K562 (cell line): ENCODE data around the gene TAF3. TPM values are rescaled to one million over a fixed set of nuclear protein-coding genes. Genes with fewer than 3 reads are reported as not detected.

Experiments
- ATAC-seq: fragments of 200-7000 bp; cut with Tn5 transposase; 3 replicates; pipeline ENCODE4 v1.9.1; 2020; ENCODE audit warnings: moderate library complexity
- BruUV-seq: library from RNA; stranded (reverse); fragments of 400-500 nt; replicated peaks from 2 replicates; lab custom pipeline; 2021; lab: Mats Ljungman, UMichigan
- CTCF ChIA-PET: fragments of 300-600 bp; formaldehyde crosslinking; extraction: SDS; loops from one replicate; lab custom pipeline; 2021; ENCODE audit warnings: low intra/inter-chr PET ratio; lab: Yijun Ruan, JAX
- POLR2A ChIA-PET: fragments of 300-600, 350-650 bp; sonication (Branson Sonifier 250); formaldehyde crosslinking; extraction: SDS; loops from one replicate; lab custom pipeline; 2021; ENCODE audit warnings: antibody characterized with exemption, inconsistent platforms; lab: Yijun Ruan, JAX
- DNase-seq, 4 experiments: peaks; one replicate each; pipeline versions ENCODE4 v3.0.0 to v3.0.0-alpha.2; 2011 to 2018; ENCODE audit warnings: low spot score in 3 of 4, mixed read lengths in 3 of 4; ENCODE audit errors: extremely low read depth in 1 of 4
- FAIRE-seq: peaks from 2 replicates; lab custom pipeline; 2011; peaks lifted over from hg19 to GRCh38; lab: Jason Lieb, UNC
- H2AFZ ChIP-seq: 2 replicates; pipeline ENCODE4 v1.6.0; 2011; ENCODE audit warnings: low read depth, low read length, control low read depth, inconsistent platforms
- H3K27ac ChIP-seq: fragments of 200-600 bp; 3 replicates; pipeline ENCODE4 v1.8.0; 2011; ENCODE audit warnings: low read depth, mild to moderate bottlenecking, control low read depth, inconsistent platforms, low read length, moderate library complexity, mixed read lengths; ENCODE audit errors: extremely low read depth
- H3K27me3 ChIP-seq, 2 experiments: fragments of 300-600 bp in 1 of 2; 2 replicates in 1 of 2; 3 replicates in 1 of 2; pipeline versions ENCODE4 v1.6.0 to v1.8.0; 2011; ENCODE audit warnings: inconsistent platforms in 2 of 2, low read length in 2 of 2, mild to moderate bottlenecking in 1 of 2, mixed read lengths in 1 of 2, moderate library complexity in 1 of 2; ENCODE audit not compliant: control insufficient read depth in 2 of 2, insufficient read depth in 2 of 2
- H3K36me3 ChIP-seq: fragments of 300-600 bp; 3 replicates; pipeline ENCODE4 v1.8.0; 2011; ENCODE audit warnings: mild to moderate bottlenecking, low read length, inconsistent platforms; ENCODE audit not compliant: control insufficient read depth, insufficient read depth
- H3K4me1 ChIP-seq, 2 experiments: fragments of 200-600 bp in 1 of 2; replicated peaks in 1 of 2; 2 replicates in 1 of 2; 3 replicates in 1 of 2; pipeline versions ENCODE4 v1.5.1 to v1.8.0; 2011; ENCODE audit warnings: inconsistent platforms in 2 of 2, low read length in 2 of 2, mild to moderate bottlenecking in 1 of 2, mixed read lengths in 1 of 2, moderate library complexity in 1 of 2; ENCODE audit not compliant: control insufficient read depth in 2 of 2, insufficient read depth in 2 of 2
- H3K4me2 ChIP-seq: 2 replicates; pipeline ENCODE4 v1.6.1; 2011; ENCODE audit warnings: low read length, control low read depth, inconsistent platforms, mixed read lengths; ENCODE audit not compliant: insufficient read depth
- H3K4me3 ChIP-seq: fragments of 200-600 bp; sonication (generic), shearing (Covaris generic); 2 replicates; pipeline ENCODE4 v1.5.1; 2016; ENCODE audit warnings: control low read depth, inconsistent platforms
- H3K79me2 ChIP-seq: fragments of 200-600 bp; 3 replicates; pipeline ENCODE4 v1.8.0; 2011; ENCODE audit warnings: low read length, inconsistent platforms; ENCODE audit not compliant: control insufficient read depth, insufficient read depth
- H3K9ac ChIP-seq, 2 experiments: 2 replicates each; pipeline versions ENCODE4 v1.6.0 to v1.6.1; 2011; ENCODE audit warnings: low read depth in 2 of 2, low read length in 2 of 2, control low read depth in 1 of 2, inconsistent platforms in 1 of 2, mild to moderate bottlenecking in 1 of 2, mixed read lengths in 1 of 2; ENCODE audit not compliant: insufficient read depth in 1 of 2
- H3K9me1 ChIP-seq: one replicate; pipeline ENCODE4 v1.6.0; 2011; ENCODE audit warnings: inconsistent platforms, mild to moderate bottlenecking, low read length, moderate library complexity; ENCODE audit not compliant: control insufficient read depth, insufficient read depth
- H3K9me3 ChIP-seq: replicated peaks from 2 replicates; pipeline ENCODE4 v1.5.1; 2011; ENCODE audit warnings: low read depth, low read length, inconsistent platforms; ENCODE audit not compliant: control insufficient read depth, insufficient read depth
- H4K20me1 ChIP-seq: replicated peaks from 2 replicates; pipeline ENCODE4 v1.6.1; 2011; ENCODE audit warnings: low read length, inconsistent platforms, mixed read lengths; ENCODE audit not compliant: control insufficient read depth, insufficient read depth
- C11orf30 ChIP-seq: fragments of 450-650 bp; IDR thresholded peaks from 2 replicates; pipeline ENCODE4 v1.6.1; 2016; ENCODE audit warnings: low read depth, mild to moderate bottlenecking
- DIDO1 ChIP-seq: fragments of 450-650 bp; IDR thresholded peaks from 2 replicates; pipeline ENCODE4 v1.6.1; 2016; ENCODE audit warnings: low read depth, missing biosample characterization, missing genetic modification characterization
- GABPB2 ChIP-seq: fragments of 250-450 bp; sonication (Bioruptor Pico); conservative IDR thresholded peaks from 2 replicates; pipeline ENCODE4 v1.5.1; 2021; ENCODE audit warnings: mild to moderate bottlenecking
- MCM5 ChIP-seq: fragments of 450-650 bp; IDR thresholded peaks from 2 replicates; pipeline ENCODE4 v1.6.1; 2016; ENCODE audit warnings: low read depth
- MCM7 ChIP-seq, 2 experiments: fragments of 450-650 bp; IDR thresholded peaks; 2 replicates each; pipeline ENCODE4 v1.6.1; 2016 to 2018
- MTA3 ChIP-seq: fragments of 450-650 bp; formaldehyde crosslinking; IDR thresholded peaks from 2 replicates; pipeline ENCODE4 v1.6.1; 2017; ENCODE audit warnings: mild to moderate bottlenecking, borderline replicate concordance
- RAD21 ChIP-seq, 2 experiments: fragments of 250-450 bp in 1 of 2; fragments of 450-650 bp in 1 of 2; sonication (Bioruptor Pico) in 1 of 2; formaldehyde crosslinking in 1 of 2; IDR thresholded peaks in 1 of 2; conservative IDR thresholded peaks in 1 of 2; 2 replicates each; pipeline versions ENCODE4 v1.4.0 to v1.8.0; 2020 to 2022; ENCODE audit warnings: mild to moderate bottlenecking in 2 of 2, moderate library complexity in 1 of 2
- RBM39 ChIP-seq: fragments of 200-400 bp; formaldehyde crosslinking; optimal IDR thresholded peaks from 2 replicates; pipeline ENCODE3; 2018; ENCODE audit warnings: low read depth, low read length
- SIX5 ChIP-seq, 2 experiments: IDR thresholded peaks; 2 replicates each; pipeline ENCODE4 v1.6.1; 2011; ENCODE audit warnings: low read length in 2 of 2, borderline replicate concordance in 1 of 2, low read depth in 1 of 2, mild to moderate bottlenecking in 1 of 2, moderate library complexity in 1 of 2; ENCODE audit not compliant: insufficient read depth in 1 of 2
- TOE1 ChIP-seq, 2 experiments: fragments of 450-650 bp in 1 of 2; sonication (generic) in 1 of 2; formaldehyde crosslinking in 1 of 2; IDR thresholded peaks; 2 replicates each; pipeline versions ENCODE4 v1.7.1 to v1.8.0; 2016 to 2022; ENCODE audit warnings: borderline replicate concordance in 2 of 2, mild to moderate bottlenecking in 2 of 2, antibody characterized with exemption in 1 of 2, inconsistent platforms in 1 of 2, low read depth in 1 of 2, missing genetic modification reagents in 1 of 2, moderate library complexity in 1 of 2
- ZNF586 ChIP-seq: fragments of 450-650 bp; formaldehyde crosslinking; conservative IDR thresholded peaks from 2 replicates; pipeline ENCODE4 v1.4.0; 2020; ENCODE audit warnings: mild to moderate bottlenecking, moderate library complexity
- ZNF707 ChIP-seq: fragments of 250-450 bp; sonication (Bioruptor Pico); conservative IDR thresholded peaks from 2 replicates; pipeline ENCODE4 v1.8.0; 2022; ENCODE audit warnings: inconsistent platforms, mild to moderate bottlenecking, moderate library complexity
- ZNF717 ChIP-seq: fragments of 250-450 bp; sonication (Bioruptor Pico); IDR thresholded peaks from 2 replicates; pipeline ENCODE4 v1.5.0; 2021
- WGBS: fragments of 100-300 bp; shearing (Covaris generic); methylation state at CpG from one replicate; pipeline ENCODE4 v1.1.6; 2016; ENCODE audit warnings: low coverage, mixed read lengths; ENCODE audit not compliant: insufficient coverage; ENCODE audit errors: missing lambda C conversion rate; 5-methylcytosine and 5-hydroxymethylcytosine counted together
- in situ Hi-C: fragments of 300-500 bp; cut with MboI; formaldehyde crosslinking; loops from 4 replicates; pipeline ENCODE4 v1.15.0; 2018; ENCODE audit warnings: inconsistent platforms, mixed read lengths
- intact Hi-C: fragments of 100-400 bp; cut with micrococcal nuclease; formaldehyde crosslinking; loops from 2 replicates; pipeline ENCODE4 v1.14.2; 2022
- polyA plus RNA-seq, 8 experiments: library from polyadenylated mRNA; depleted of rRNA in 4 of 8; stranded (reverse) in 5 of 8; unstranded in 3 of 8; fragments of >200 nt; fragmentation: Nextera tagmentation in 2 of 8; fragmentation: Illumina TruSeq in 1 of 8; extraction: Ambion mirVana in 2 of 8; extraction: Trizol in 1 of 8; gene quantifications; 2 replicates each; pipeline versions ENCODE4 v1.2.1 to v1.2.3, GENCODE V29; 2011 to 2014; ENCODE audit warnings: inconsistent platforms in 1 of 8, missing spikeins in 1 of 8
- total RNA-seq, 7 experiments: library from RNA; depleted of rRNA in 6 of 7; stranded (reverse); fragments of >200 nt in 6 of 7; fragmentation: Illumina TruSeq in 2 of 7; extraction: Trizol in 2 of 7; gene quantifications; 2 replicates each; pipeline versions ENCODE4 v1.2.1 to v1.2.3, GENCODE V29; 2011 to 2021; ENCODE audit warnings: low replicate concordance in 1 of 7
- TF ChIP-seq, protein P1 (sequence below): fragments of 450-650 bp; formaldehyde crosslinking; IDR thresholded peaks from 2 replicates; pipeline ENCODE4 v1.4.0; 2020; ENCODE audit warnings: mild to moderate bottlenecking, moderate library complexity
- TF ChIP-seq, protein P2 (sequence below): IDR thresholded peaks from 2 replicates; pipeline ENCODE4 v1.6.1; 2011; ENCODE audit not compliant: insufficient read length; ENCODE audit errors: extremely low read depth

The TAF3 gene
- total and polyA plus RNA-seq, 9 of the 15 experiments (the other 6 are each of a cell fraction or from before 2014, with no cell fraction given), result 1.5 to 9.9 (median 4.1) TPM

GRCh38 chr10:8063935-8064334 lies 245.6 kb downstream of the TAF3 start (continued):
- TF ChIP-seq, protein P1, sequence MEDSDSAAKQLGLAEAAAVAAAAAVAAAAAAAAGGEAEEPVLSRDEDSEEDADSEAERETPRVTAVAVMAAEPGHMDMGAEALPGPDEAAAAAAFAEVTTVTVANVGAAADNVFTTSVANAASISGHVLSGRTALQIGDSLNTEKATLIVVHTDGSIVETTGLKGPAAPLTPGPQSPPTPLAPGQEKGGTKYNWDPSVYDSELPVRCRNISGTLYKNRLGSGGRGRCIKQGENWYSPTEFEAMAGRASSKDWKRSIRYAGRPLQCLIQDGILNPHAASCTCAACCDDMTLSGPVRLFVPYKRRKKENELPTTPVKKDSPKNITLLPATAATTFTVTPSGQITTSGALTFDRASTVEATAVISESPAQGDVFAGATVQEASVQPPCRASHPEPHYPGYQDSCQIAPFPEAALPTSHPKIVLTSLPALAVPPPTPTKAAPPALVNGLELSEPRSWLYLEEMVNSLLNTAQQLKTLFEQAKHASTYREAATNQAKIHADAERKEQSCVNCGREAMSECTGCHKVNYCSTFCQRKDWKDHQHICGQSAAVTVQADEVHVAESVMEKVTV (CRISPR knock-in tag), result no peak
- TF ChIP-seq C11orf30, result no peak
- TF ChIP-seq MCM5, result no peak
- no peak for TF ChIP-seq RAD21 (CRISPR knock-in tag; conservative IDR thresholded peaks at IDR 0.05 in 1 of 2, IDR thresholded peaks at IDR 0.05 in 1 of 2)

- Histone ChIP-seq H3K9me1 (no peaks in the 10 kb centered on the region), H3K79me2 (no peaks in the 10 kb centered on the region), H3K4me2 (no peak overlapping the region), H4K20me1 (no peaks in the 10 kb centered on the region), H3K36me3 (no peaks in the 10 kb centered on the region), H3K9me3 (no peaks in the 10 kb centered on the region), H2AFZ (no peak overlapping the region), H3K4me1 (peaks cover 0 to 4% of the 10 kb centered on the region in 2 experiments; a peak in 1 of 5 replicates), H3K27ac (no peak overlapping the region), H3K9ac (no peak overlapping the region), H3K4me3 (no peak overlapping the region), H3K27me3 (peaks cover 34 to 62% of the 10 kb centered on the region in 2 experiments; a peak in 4 of 5 replicates)
- BruUV-seq, result no TSS peak
- in situ Hi-C loops (no loop called here), intact Hi-C loops (no loop called here)
- POLR2A ChIA-PET, result interaction anchor here (0.7 kb wide), 1 partner anchor 9 kb away, joined by 3 read pairs; no protein-coding TSS in a partner anchor
- 1% methylated on average over 5 of the region's 5 CpGs for WGBS
- no peak for DNase-seq
- FAIRE-seq, result no peak
- CTCF ChIA-PET, result no interaction called here
- ATAC-seq, result no peak
- TF ChIP-seq GABPB2 (CRISPR knock-in tag) (no peak), RBM39 (no peak), SIX5 (IDR thresholded peaks at IDR 0.05; ENCODE audit: borderline replicate concordance in 1 of 2, insufficient read depth in 1 of 2, low read depth in 1 of 2, low read length in 2 of 2) (no peak), ZNF707 (CRISPR knock-in tag) (no peak), DIDO1 (tag) (no peak), MCM7 (IDR thresholded peaks at IDR 0.05) (no peak), MTA3 (no peak), ZNF717 (no peak), ZNF586 (CRISPR knock-in tag) (no peak), TOE1 (IDR thresholded peaks at IDR 0.05; ENCODE audit: borderline replicate concordance) (no peak), TOE1 (CRISPR knock-in tag; IDR thresholded peaks at IDR 0.05; ENCODE audit: borderline replicate concordance, low read depth) (no peak)
- TF ChIP-seq, protein P2, sequence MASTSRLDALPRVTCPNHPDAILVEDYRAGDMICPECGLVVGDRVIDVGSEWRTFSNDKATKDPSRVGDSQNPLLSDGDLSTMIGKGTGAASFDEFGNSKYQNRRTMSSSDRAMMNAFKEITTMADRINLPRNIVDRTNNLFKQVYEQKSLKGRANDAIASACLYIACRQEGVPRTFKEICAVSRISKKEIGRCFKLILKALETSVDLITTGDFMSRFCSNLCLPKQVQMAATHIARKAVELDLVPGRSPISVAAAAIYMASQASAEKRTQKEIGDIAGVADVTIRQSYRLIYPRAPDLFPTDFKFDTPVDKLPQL, result no peak
These were observed 246.1 kb downstream of the TAF3 start for GRCh38 chr10:8064436-8064835.
